Caco-2 (cell line): ENCODE results near the gene SBSN. TPM values are rescaled to one million over a fixed set of nuclear protein-coding genes. Genes with fewer than 3 reads are reported as not detected.

Source experiments
- BruUV-seq: library from RNA; stranded (reverse); fragments of 400-500 nt; replicated peaks from 2 replicates; lab custom pipeline; 2021; lab: Mats Ljungman, UMichigan
- CTCF ChIA-PET: fragments of 300-600 bp; sonication (Branson Sonifier 250); formaldehyde crosslinking; loops from one replicate; lab custom pipeline; 2022; ENCODE audit warnings: antibody characterized with exemption; lab: Charles Lee
- POLR2A ChIA-PET: fragments of 300-600 bp; sonication (Branson Sonifier 250); formaldehyde crosslinking; loops from one replicate; lab custom pipeline; 2022; ENCODE audit warnings: antibody characterized with exemption; lab: Charles Lee
- DNase-seq, 2 experiments: peaks; one replicate each; pipeline versions ENCODE4 v3.0.0 to v3.0.0-alpha.2; 2020 to 2022
- H3K27me3 ChIP-seq: replicated peaks from 2 replicates; pipeline ENCODE4 v1.6.0; 2011; ENCODE audit warnings: low read length; ENCODE audit not compliant: control insufficient read depth, insufficient read depth
- H3K36me3 ChIP-seq: 2 replicates; pipeline ENCODE4 v1.5.1; 2011; ENCODE audit warnings: low read length; ENCODE audit not compliant: control insufficient read depth, insufficient read depth
- H3K4me1 ChIP-seq: fragments of 250-450 bp; sonication (Bioruptor Pico); 2 replicates; pipeline ENCODE4 v1.5.1; 2020; ENCODE audit warnings: mild to moderate bottlenecking
- H3K4me3 ChIP-seq: 2 replicates; pipeline ENCODE4 v1.5.1; 2011; ENCODE audit warnings: low read depth, mild to moderate bottlenecking, control low read depth, low read length
- H3K9me3 ChIP-seq: fragments of 250-450 bp; sonication (Bioruptor Pico); 2 replicates; pipeline ENCODE4 v1.5.1; 2020; ENCODE audit warnings: mild to moderate bottlenecking, moderate library complexity
- H3K27ac Mint-ChIP-seq: one replicate; pipeline ENCODE4 v1.8.0; 2022; ENCODE audit warnings: mixed read lengths; ENCODE audit not compliant: unreplicated experiment
- H3K27me3 Mint-ChIP-seq: one replicate; pipeline ENCODE4 v1.8.0; 2022; ENCODE audit warnings: mixed read lengths; ENCODE audit not compliant: insufficient read depth, unreplicated experiment
- H3K36me3 Mint-ChIP-seq: one replicate; pipeline ENCODE4 v1.8.0; 2022; ENCODE audit warnings: mild to moderate bottlenecking, mixed read lengths; ENCODE audit not compliant: insufficient read depth, unreplicated experiment
- H3K4me1 Mint-ChIP-seq: one replicate; pipeline ENCODE4 v1.8.0; 2022; ENCODE audit warnings: low read depth, mixed read lengths; ENCODE audit not compliant: unreplicated experiment
- H3K4me3 Mint-ChIP-seq: one replicate; pipeline ENCODE4 v1.8.0; 2022; ENCODE audit warnings: mild to moderate bottlenecking, moderate library complexity, mixed read lengths; ENCODE audit not compliant: unreplicated experiment
- H3K9me3 Mint-ChIP-seq: one replicate; pipeline ENCODE4 v1.8.0; 2022; ENCODE audit warnings: mixed read lengths; ENCODE audit not compliant: unreplicated experiment
- intact Hi-C: fragments of 100-400 bp; cut with micrococcal nuclease; formaldehyde crosslinking; loops from one replicate; pipeline ENCODE4 v1.10.0; 2022; ENCODE audit not compliant: unreplicated experiment
- total RNA-seq: library from RNA; stranded (reverse); gene quantifications from 2 replicates; pipeline ENCODE4 v1.2.3, GENCODE V29; 2022
- TF ChIP-seq, protein P1 (sequence below), 2 experiments: fragments of 200-600 bp in 1 of 2; IDR thresholded peaks; 1 replicate in 1 of 2; 2 replicates in 1 of 2; pipeline versions ENCODE4 v1.5.1 to v1.8.0; 2011 to 2022; ENCODE audit warnings: antibody characterized with exemption in 1 of 2, control low read depth in 1 of 2, inconsistent platforms in 1 of 2, low read depth in 1 of 2, low read length in 1 of 2, mild to moderate bottlenecking in 1 of 2, moderate library complexity in 1 of 2; ENCODE audit not compliant: insufficient read depth in 1 of 2, severe bottlenecking in 1 of 2, unreplicated experiment in 1 of 2

SBSN gene
- total RNA-seq, 1 experiment from 2014 or later = not detected

DNA sequence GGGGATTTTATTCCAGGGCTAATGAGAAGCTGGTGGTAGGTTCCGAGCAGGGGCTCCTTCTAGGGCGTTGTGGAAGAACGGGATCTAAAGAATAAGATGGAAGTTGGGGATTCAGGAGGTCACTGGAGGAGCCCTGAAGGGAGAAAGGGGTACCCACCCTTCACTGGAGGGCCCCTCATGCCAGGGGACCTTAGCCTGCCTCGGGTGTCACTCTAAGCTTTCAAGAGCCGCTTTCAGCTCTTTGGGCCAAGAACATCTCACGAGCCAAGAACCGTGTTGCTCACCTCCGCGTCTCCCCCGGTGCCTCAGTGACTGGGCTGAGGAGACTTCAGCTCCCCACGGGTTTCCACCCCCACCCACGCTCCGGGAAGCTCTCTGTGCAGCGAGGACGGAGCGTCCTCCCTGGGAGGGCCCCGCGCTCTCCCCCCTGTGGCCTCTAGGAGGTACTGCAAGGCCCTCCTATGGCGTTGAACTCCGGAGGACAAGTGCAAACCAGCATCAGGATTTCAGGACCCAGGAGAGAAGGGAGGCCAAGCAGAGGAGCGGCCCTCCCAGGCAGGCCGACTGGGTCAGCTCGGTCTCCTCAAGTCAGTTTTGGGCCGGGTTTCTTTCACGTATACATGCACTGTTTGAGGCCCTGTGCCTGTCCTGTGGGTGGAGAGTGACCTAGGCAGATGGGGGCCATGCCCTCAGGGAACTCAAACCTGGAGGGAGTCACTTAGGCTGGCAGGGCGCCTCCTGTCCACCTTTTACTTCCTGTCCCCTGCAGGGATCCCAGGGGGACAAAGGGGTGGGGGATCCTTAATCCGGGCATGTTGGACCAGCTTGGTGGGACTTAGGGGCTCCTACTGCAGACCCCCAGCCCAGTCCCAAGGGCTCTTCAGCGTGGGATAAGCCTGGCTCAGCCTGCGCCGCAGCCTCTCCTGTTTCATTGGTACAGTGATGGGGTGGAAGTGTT is 32.7 kb downstream of the SBSN start:
- Histone ChIP-seq H3K4me1 (peaks cover 8% of the 10 kb centered on the region), H3K27me3 (no peaks in the 10 kb centered on the region), H3K9me3 (no peaks in the 10 kb centered on the region), H3K4me3 (0 out of 2 replicates have a peak overlapping the region, but pooled peaks have one; percentile 4), H3K36me3 (no peaks in the 10 kb centered on the region; the same call in 1 of the 2 replicates)
- TF ChIP-seq, protein P1, sequence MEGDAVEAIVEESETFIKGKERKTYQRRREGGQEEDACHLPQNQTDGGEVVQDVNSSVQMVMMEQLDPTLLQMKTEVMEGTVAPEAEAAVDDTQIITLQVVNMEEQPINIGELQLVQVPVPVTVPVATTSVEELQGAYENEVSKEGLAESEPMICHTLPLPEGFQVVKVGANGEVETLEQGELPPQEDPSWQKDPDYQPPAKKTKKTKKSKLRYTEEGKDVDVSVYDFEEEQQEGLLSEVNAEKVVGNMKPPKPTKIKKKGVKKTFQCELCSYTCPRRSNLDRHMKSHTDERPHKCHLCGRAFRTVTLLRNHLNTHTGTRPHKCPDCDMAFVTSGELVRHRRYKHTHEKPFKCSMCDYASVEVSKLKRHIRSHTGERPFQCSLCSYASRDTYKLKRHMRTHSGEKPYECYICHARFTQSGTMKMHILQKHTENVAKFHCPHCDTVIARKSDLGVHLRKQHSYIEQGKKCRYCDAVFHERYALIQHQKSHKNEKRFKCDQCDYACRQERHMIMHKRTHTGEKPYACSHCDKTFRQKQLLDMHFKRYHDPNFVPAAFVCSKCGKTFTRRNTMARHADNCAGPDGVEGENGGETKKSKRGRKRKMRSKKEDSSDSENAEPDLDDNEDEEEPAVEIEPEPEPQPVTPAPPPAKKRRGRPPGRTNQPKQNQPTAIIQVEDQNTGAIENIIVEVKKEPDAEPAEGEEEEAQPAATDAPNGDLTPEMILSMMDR (IDR thresholded peaks at IDR 0.05; ENCODE audit: insufficient read depth in 1 of 2, low read depth in 1 of 2, low read length in 1 of 2, severe bottlenecking in 1 of 2, unreplicated experiment in 1 of 2) = peak; percentile 96 to 98
- H3K4me1 Mint-ChIP-seq = no peaks in the 10 kb centered on the region
- H3K36me3 Mint-ChIP-seq = peaks cover 25% of the 10 kb centered on the region
- peak overlapping the region; percentile 16 for H3K27ac Mint-ChIP-seq
- ChIA-PET CTCF (interaction anchor here (0.6 to 1.5 kb wide), 20 partner anchors 8 to 226 kb away, joined by 3 to 33 read pairs (median 4); partner anchors contain the start of gene FFAR1), POLR2A (interaction anchor here (0.6 to 1.0 kb wide), 3 partner anchors 9 to 238 kb away, joined by 3 to 6 read pairs (median 6); no protein-coding TSS in a partner anchor)
- H3K4me3 Mint-ChIP-seq = peak overlapping the region; percentile 39
- no peaks in the 10 kb centered on the region for H3K9me3 Mint-ChIP-seq
- no TSS peak for BruUV-seq
- H3K27me3 Mint-ChIP-seq = no peaks in the 10 kb centered on the region
- peak; percentile 72 to 78 for DNase-seq
- intact Hi-C loops = loop anchor here (1.0 kb wide), 1 partner anchor 143 kb away; no protein-coding TSS in a partner anchor

DNA sequence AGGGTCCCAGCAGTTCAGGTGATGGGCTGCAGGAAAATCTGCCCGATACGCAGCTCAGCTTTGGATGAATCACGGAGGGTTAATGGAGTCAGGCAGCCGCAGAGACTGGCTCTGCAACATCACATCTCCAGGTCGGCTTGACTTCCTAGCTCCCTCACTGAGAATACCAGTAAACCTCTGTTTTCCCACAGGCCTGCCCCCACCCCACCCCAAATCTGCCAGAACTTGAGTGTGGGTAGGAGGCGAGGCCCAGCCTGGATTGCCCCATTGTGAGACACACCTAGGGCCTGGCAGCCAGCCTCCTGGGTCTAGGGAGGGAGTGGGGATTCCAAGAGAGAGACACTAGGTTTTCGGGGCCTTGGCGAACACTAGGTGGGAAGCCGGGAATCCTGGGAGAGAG is 34.1 kb downstream of the SBSN start:
- no TSS peak for BruUV-seq
- H3K27me3 Mint-ChIP-seq = no peaks in the 10 kb centered on the region
- ChIA-PET POLR2A (no interaction called here), CTCF (no interaction called here)
- Histone ChIP-seq H3K36me3 (no peaks in the 10 kb centered on the region), H3K9me3 (no peaks in the 10 kb centered on the region), H3K4me3 (no peak overlapping the region), H3K4me1 (peaks cover 8% of the 10 kb centered on the region), H3K27me3 (no peaks in the 10 kb centered on the region)
- TF ChIP-seq, protein P1 (IDR thresholded peaks at IDR 0.05; ENCODE audit: insufficient read depth in 1 of 2, low read depth in 1 of 2, low read length in 1 of 2, severe bottlenecking in 1 of 2, unreplicated experiment in 1 of 2) = no peak
- H3K36me3 Mint-ChIP-seq = peaks cover 12% of the 10 kb centered on the region
- no peak overlapping the region for H3K4me3 Mint-ChIP-seq
- no peaks in the 10 kb centered on the region for H3K4me1 Mint-ChIP-seq
- no peak overlapping the region for H3K27ac Mint-ChIP-seq
- intact Hi-C loops = no loop called here
- no peak for DNase-seq
- H3K9me3 Mint-ChIP-seq = no peaks in the 10 kb centered on the region

DNA sequence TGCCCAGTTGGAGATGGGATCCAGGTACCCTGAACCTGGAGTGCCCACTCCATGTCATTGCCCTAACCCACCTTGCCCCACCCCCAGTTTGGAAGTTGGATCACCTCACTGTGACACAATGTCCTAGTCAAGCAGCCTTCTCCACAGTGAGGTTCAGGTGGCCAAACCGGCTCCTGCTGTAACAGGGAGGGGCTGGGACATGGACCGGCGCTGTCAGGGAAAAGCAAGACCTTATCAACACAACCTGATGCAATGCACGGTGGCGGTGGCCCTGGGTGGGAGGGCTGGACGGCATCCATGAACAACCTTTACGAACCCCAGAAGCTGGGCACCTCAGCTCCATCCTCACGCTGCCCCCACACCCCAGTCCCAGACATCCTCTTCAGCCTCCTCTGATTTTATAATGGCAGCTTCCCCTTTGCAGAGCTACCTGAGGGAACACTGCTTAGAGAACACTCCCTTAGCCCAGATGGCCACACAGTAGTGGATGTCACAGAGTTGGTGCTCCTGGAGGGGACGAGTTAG is 36.2 kb downstream of the SBSN start:
- Mint-ChIP-seq H3K27me3 (no peaks in the 10 kb centered on the region), H3K9me3 (no peaks in the 10 kb centered on the region), H3K27ac (no peak overlapping the region), H3K36me3 (peaks cover 2% of the 10 kb centered on the region), H3K4me1 (peaks cover 10% of the 10 kb centered on the region), H3K4me3 (no peak overlapping the region)
- POLR2A ChIA-PET = no interaction called here
- no TSS peak for BruUV-seq
- no peak for DNase-seq
- TF ChIP-seq, protein P1 (IDR thresholded peaks at IDR 0.05; ENCODE audit: insufficient read depth in 1 of 2, low read depth in 1 of 2, low read length in 1 of 2, severe bottlenecking in 1 of 2, unreplicated experiment in 1 of 2) = no peak
- Histone ChIP-seq H3K36me3 (no peaks in the 10 kb centered on the region), H3K27me3 (no peaks in the 10 kb centered on the region), H3K4me1 (peaks cover 18% of the 10 kb centered on the region), H3K9me3 (no peaks in the 10 kb centered on the region), H3K4me3 (no peak overlapping the region)
- CTCF ChIA-PET = interaction anchor here (0.6 kb wide), 1 partner anchor 139 kb away, joined by 3 read pairs; no protein-coding TSS in a partner anchor
- intact Hi-C loops = no loop called here
